HL-60 (cell line): Measurements from ENCODE around the gene PACRG.

Experiments used
- DNase-seq, 2 experiments: peaks; one replicate each; pipeline ENCODE4 v3.0.0-alpha.2; 2010 to 2020; ENCODE audit warnings: low read depth in 1 of 2, low spot score in 1 of 2
- H3K27ac ChIP-seq: fragments of 250-450 bp; sonication (Bioruptor Pico); replicated peaks from 2 replicates; pipeline ENCODE4 v1.5.1; 2020; ENCODE audit warnings: mild to moderate bottlenecking, moderate library complexity
- H3K27me3 ChIP-seq: fragments of 250-450 bp; sonication (Bioruptor Pico); 2 replicates; pipeline ENCODE4 v1.5.1; 2021; ENCODE audit warnings: mild to moderate bottlenecking, moderate library complexity; ENCODE audit not compliant: insufficient read depth, poor library complexity, severe bottlenecking
- H3K4me3 ChIP-seq: replicated peaks from 2 replicates; pipeline ENCODE4 v1.5.1; 2011; ENCODE audit warnings: mild to moderate bottlenecking, control low read depth, low read length; ENCODE audit not compliant: insufficient read depth
- CTCF ChIP-seq: IDR thresholded peaks from one replicate; pipeline ENCODE4 v1.5.1; 2011; ENCODE audit warnings: low read length, control low read depth, inconsistent platforms; ENCODE audit not compliant: insufficient read depth
- GABPA ChIP-seq: IDR thresholded peaks from 2 replicates; pipeline ENCODE4 v1.6.1; 2012; ENCODE audit warnings: low read depth
- POLR2AphosphoS5 ChIP-seq: IDR thresholded peaks from 2 replicates; pipeline ENCODE4 v1.6.1; 2012; ENCODE audit warnings: low read depth
- REST ChIP-seq: IDR thresholded peaks from 2 replicates; pipeline ENCODE4 v1.6.1; 2012; ENCODE audit warnings: low read depth; ENCODE audit not compliant: insufficient replicate concordance
- SPI1 ChIP-seq: IDR thresholded peaks from 2 replicates; pipeline ENCODE4 v1.6.1; 2012; ENCODE audit warnings: low read depth, mild to moderate bottlenecking, borderline replicate concordance

PACRG gene

GRCh38 chr6:163053667-163054344, 326.0 kb downstream of the PACRG start:
- H3K27me3 ChIP-seq = no peaks in the 10 kb centered on the region

GRCh38 chr6:163054641-163055040, 326.9 kb downstream of the PACRG start:
- Histone ChIP-seq H3K4me3 (no peak overlapping the region), H3K27ac (no peak overlapping the region), H3K27me3 (no peaks in the 10 kb centered on the region)
- no peak for DNase-seq
- TF ChIP-seq CTCF (no peak), POLR2AphosphoS5 (no peak)

More at GRCh38 chr6:163053667-163054344, 326.0 kb downstream of the PACRG start:
- no peak overlapping the region for H3K27ac ChIP-seq
- TF ChIP-seq CTCF (no peak), REST (no peak)
- DNase-seq = no peak
- no peak overlapping the region for H3K4me3 ChIP-seq

GRCh38 chr6:163057260-163057659, 329.5 kb downstream of the PACRG start:
- TF ChIP-seq CTCF = no peak
- TF ChIP-seq POLR2AphosphoS5 = no peak
- TF ChIP-seq GABPA = no peak
- TF ChIP-seq REST = no peak
- no peak for TF ChIP-seq SPI1
- Histone ChIP-seq H3K4me3 (no peak overlapping the region), H3K27ac (no peak overlapping the region), H3K27me3 (no peaks in the 10 kb centered on the region)
- no peak for DNase-seq

GRCh38 chr6:163062790-163063189, 335.0 kb downstream of the PACRG start:
- DNase-seq = no peak
- no peak overlapping the region for H3K4me3 ChIP-seq
- TF ChIP-seq POLR2AphosphoS5 (no peak), REST (no peak), SPI1 (no peak), CTCF (no peak), GABPA (no peak)
- no peak overlapping the region for H3K27ac ChIP-seq
- no peaks in the 10 kb centered on the region for H3K27me3 ChIP-seq
